ENCODE results near the gene SYT1.

The SYT1 gene

GRCh38 chr12:79366374-79366773, 501.8 kb downstream of the SYT1 start:
- no peak for DNase-seq

GRCh38 chr12:79367032-79367589, 502.5 kb downstream of the SYT1 start:
- DNase-seq = no peak

- DNase-seq = no peak
Observed at GRCh38 chr12:79370021-79370420, 505.4 kb downstream of the SYT1 start.

GRCh38 chr12:79371226-79371625, 506.7 kb downstream of the SYT1 start:
- no peak for DNase-seq

GRCh38 chr12:79373896-79374499, 509.4 kb downstream of the SYT1 start:
- peak; percentile 21 for DNase-seq

GRCh38 chr12:79374545-79374944, 510.0 kb downstream of the SYT1 start:
- DNase-seq = no peak

- DNase-seq = no peak
Observed at GRCh38 chr12:79375050-79375449, 510.5 kb downstream of the SYT1 start.

- DNase-seq = peak; percentile 46
Observed at GRCh38 chr12:79378496-79378895, 513.9 kb downstream of the SYT1 start.

- DNase-seq = no peak
Observed at GRCh38 chr12:79380402-79380801, 515.8 kb downstream of the SYT1 start.

- no peak for DNase-seq
Observed at GRCh38 chr12:79381248-79382208, 517.0 kb downstream of the SYT1 start.

GRCh38 chr12:79384551-79384950, 520.0 kb downstream of the SYT1 start:
- no peak for DNase-seq

GRCh38 chr12:79388011-79388410, 523.4 kb downstream of the SYT1 start:
- no peak for DNase-seq

GRCh38 chr12:79393842-79394241, 529.3 kb downstream of the SYT1 start:
- no peak for DNase-seq

- DNase-seq = no peak
Observed at GRCh38 chr12:79397609-79398008, 533.0 kb downstream of the SYT1 start.

GRCh38 chr12:79400481-79400880, 535.9 kb downstream of the SYT1 start:
- no peak for DNase-seq

- DNase-seq = peak; percentile 76
Observed at GRCh38 chr12:79402606-79403005, 538.0 kb downstream of the SYT1 start.

GRCh38 chr12:79406993-79407392, 542.4 kb downstream of the SYT1 start:
- DNase-seq = no peak

- peak; percentile 93 for DNase-seq
Observed at GRCh38 chr12:79407671-79408622, 543.4 kb downstream of the SYT1 start.

- no peak for DNase-seq
Observed at GRCh38 chr12:79408689-79409088, 544.1 kb downstream of the SYT1 start.

GRCh38 chr12:79409562-79409961, 545.0 kb downstream of the SYT1 start:
- DNase-seq = peak; percentile 96

- DNase-seq = no peak
Observed at GRCh38 chr12:79411791-79412190, 547.2 kb downstream of the SYT1 start.

GRCh38 chr12:79413796-79414195, 549.2 kb downstream of the SYT1 start:
- DNase-seq = no peak

- DNase-seq = no peak
Observed at GRCh38 chr12:79414252-79414651, 549.7 kb downstream of the SYT1 start.

Measured in fibroblast of skin of right quadriceps (primary cell).